Liver (tissue), 9 donors: Measurements from ENCODE around the gene TRIM65. TPM values are rescaled to one million over a fixed set of nuclear protein-coding genes. Genes with fewer than 3 reads are reported as not detected.

ENCODE experiments used
- DNase-seq: peaks from one replicate; pipeline ENCODE4 v3.0.0-alpha.2; 2017; ENCODE audit warnings: low spot score
- H3K27ac ChIP-seq, 2 donors: one replicate each; pipeline ENCODE4 v1.7.0; 2013; ENCODE audit warnings: inconsistent platforms in 2 of 2, low read length in 2 of 2, control low read depth in 1 of 2, low read depth in 1 of 2, mild to moderate bottlenecking in 1 of 2
- H3K27me3 ChIP-seq, 4 donors: one replicate each; pipeline versions ENCODE4 v1.6.1 to v1.7.0; 2013; ENCODE audit warnings: low read length in 3 of 4, inconsistent platforms in 1 of 4, mild to moderate bottlenecking in 1 of 4, moderate library complexity in 1 of 4; ENCODE audit not compliant: control insufficient read depth in 4 of 4, insufficient read depth in 4 of 4
- H3K36me3 ChIP-seq, 4 donors: one replicate each; pipeline versions ENCODE4 v1.6.1 to v1.7.0; 2013; ENCODE audit warnings: low read length in 3 of 4, mild to moderate bottlenecking in 3 of 4, low read depth in 1 of 4, moderate library complexity in 1 of 4; ENCODE audit not compliant: control insufficient read depth in 4 of 4, insufficient read depth in 3 of 4
- H3K4me1 ChIP-seq, 4 donors: one replicate each; pipeline versions ENCODE4 v1.6.1 to v1.7.0; 2013; ENCODE audit warnings: low read length in 3 of 4, mild to moderate bottlenecking in 3 of 4, moderate library complexity in 1 of 4; ENCODE audit not compliant: control insufficient read depth in 4 of 4, insufficient read depth in 4 of 4
- H3K4me3 ChIP-seq, 3 donors: one replicate each; pipeline versions ENCODE4 v1.6.1 to v1.7.0; 2013; ENCODE audit warnings: low read length in 3 of 3, control low read depth in 1 of 3, low read depth in 1 of 3, mild to moderate bottlenecking in 1 of 3
- H3K9ac ChIP-seq, 2 donors: one replicate each; pipeline ENCODE4 v1.7.0; 2013; ENCODE audit warnings: low read length in 2 of 2, mild to moderate bottlenecking in 2 of 2, moderate library complexity in 2 of 2, control low read depth in 1 of 2, low read depth in 1 of 2
- H3K9me3 ChIP-seq, 4 donors: one replicate each; pipeline versions ENCODE4 v1.6.1 to v1.7.0; 2013; ENCODE audit warnings: low read length in 3 of 4; ENCODE audit not compliant: control insufficient read depth in 4 of 4
- EGR1 ChIP-seq, 2 donors: IDR thresholded peaks; 2 replicates each; pipeline ENCODE4 v1.6.1; 2016 to 2018; ENCODE audit warnings: antibody characterized with exemption in 2 of 2, low read depth in 2 of 2
- FOXA1 ChIP-seq: IDR thresholded peaks from 2 replicates; pipeline ENCODE4 v1.6.1; 2016; ENCODE audit warnings: antibody characterized with exemption
- FOXA2 ChIP-seq: IDR thresholded peaks from 2 replicates; pipeline ENCODE4 v1.6.1; 2016; ENCODE audit warnings: antibody characterized with exemption
- GABPA ChIP-seq, 2 donors: IDR thresholded peaks in 1 of 2; conservative IDR thresholded peaks in 1 of 2; 2 replicates each; pipeline ENCODE4 v1.6.1; 2016; ENCODE audit warnings: antibody characterized with exemption in 2 of 2, mild to moderate bottlenecking in 1 of 2, moderate library complexity in 1 of 2
- HNF4A ChIP-seq, 2 donors: conservative IDR thresholded peaks; 2 replicates each; pipeline ENCODE4 v1.6.1; 2016; ENCODE audit warnings: antibody characterized with exemption in 2 of 2, mild to moderate bottlenecking in 2 of 2
- HNF4G ChIP-seq: IDR thresholded peaks from 2 replicates; pipeline ENCODE4 v1.6.1; 2016; ENCODE audit warnings: antibody characterized with exemption
- JUND ChIP-seq, 2 donors: IDR thresholded peaks; 2 replicates each; pipeline ENCODE4 v1.6.1; 2016; ENCODE audit warnings: antibody characterized with exemption in 2 of 2
- NR2F2 ChIP-seq: IDR thresholded peaks from 2 replicates; pipeline ENCODE4 v1.6.1; 2016; ENCODE audit warnings: antibody characterized with exemption
- RAD21 ChIP-seq, 2 donors: IDR thresholded peaks; 2 replicates each; pipeline ENCODE4 v1.6.1; 2016; ENCODE audit warnings: antibody characterized with exemption in 2 of 2, mild to moderate bottlenecking in 2 of 2
- RXRA ChIP-seq, 2 donors: IDR thresholded peaks; 2 replicates each; pipeline ENCODE4 v1.6.1; 2017 to 2018; ENCODE audit warnings: antibody characterized with exemption in 2 of 2, mild to moderate bottlenecking in 1 of 2
- SP1 ChIP-seq: IDR thresholded peaks from 2 replicates; pipeline ENCODE4 v1.6.1; 2018; ENCODE audit warnings: antibody characterized with exemption, mild to moderate bottlenecking
- TAF1 ChIP-seq: conservative IDR thresholded peaks from 2 replicates; pipeline ENCODE4 v1.6.1; 2016; ENCODE audit warnings: antibody characterized with exemption, mild to moderate bottlenecking
- YY1 ChIP-seq: IDR thresholded peaks from 2 replicates; pipeline ENCODE4 v1.6.1; 2016; ENCODE audit warnings: antibody characterized with exemption, mild to moderate bottlenecking
- WGBS: extraction: QIAGEN DNeasy Blood & Tissue Kit; methylation state at CpG from one replicate; pipeline ENCODE4 v1.1.7; 2013; 5-methylcytosine and 5-hydroxymethylcytosine counted together
- polyA plus RNA-seq, 2 donors: library from polyadenylated mRNA; stranded (reverse) in 1 of 2; unstranded in 1 of 2; fragments of 200-250 nt in 1 of 2; fragments of >200 nt in 1 of 2; fragmentation: Nextera tagmentation in 1 of 2; extraction: Ambion mirVana in 1 of 2; gene quantifications; one replicate each; pipeline versions ENCODE4 v1.2.1 to v1.2.3, GENCODE V29; 2013 to 2015
- total RNA-seq, 2 donors: library from RNA; depleted of rRNA; stranded (reverse); fragments of >200 nt; gene quantifications; one replicate each; pipeline ENCODE4 v1.2.3, GENCODE V29; 2014
- TF ChIP-seq, protein P1 (sequence below): IDR thresholded peaks from 2 replicates; pipeline ENCODE4 v1.6.1; 2016; ENCODE audit warnings: antibody characterized with exemption
- TF ChIP-seq, protein P2 (sequence below): IDR thresholded peaks from 2 replicates; pipeline ENCODE4 v1.6.1; 2016; ENCODE audit warnings: antibody characterized with exemption, mild to moderate bottlenecking
- TF ChIP-seq, protein P3 (sequence below): IDR thresholded peaks from 2 replicates; pipeline ENCODE4 v1.6.1; 2016; ENCODE audit warnings: antibody characterized with exemption
- TF ChIP-seq, protein P4 (sequence below): fragments of 150-350 bp; IDR thresholded peaks from 2 replicates; pipeline ENCODE4 v1.5.1; 2017; ENCODE audit warnings: improper control_type of control experiment, low read depth, low read length; ENCODE audit not compliant: missing input control
- donor health status: healthy.
- donor health status: healthy.
- donor health status: healthy.
- donor health status: healthy.
- donor health status: healthy.

Gene TRIM65
- total and polyA plus RNA-seq, 4 donors, result 1.5 to 8.6 (median 6.5) TPM

DNA sequence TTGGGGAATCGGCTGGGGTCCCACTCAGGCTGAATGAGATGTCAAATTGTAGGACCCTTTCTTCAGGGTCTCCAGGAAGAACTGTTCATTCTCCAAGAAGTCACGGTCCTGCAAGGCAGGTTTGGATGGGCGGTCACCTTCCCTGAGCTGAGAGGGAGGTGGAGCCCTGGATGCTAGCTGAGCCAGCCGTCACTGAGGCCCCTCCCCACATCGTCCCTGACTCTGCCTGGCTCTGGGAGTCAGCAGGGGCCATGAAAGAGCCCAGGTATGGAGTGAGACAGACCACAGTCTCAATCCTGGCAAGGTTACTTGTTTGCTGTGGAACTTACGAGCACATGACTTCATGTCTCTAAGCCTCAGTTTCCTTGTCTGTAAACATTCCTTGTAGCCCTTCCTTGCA is 13.9 kb upstream of the TRIM65 start:
- no peak for TF ChIP-seq RAD21 (IDR thresholded peaks at IDR 0.05)
- no peak for TF ChIP-seq RXRA (IDR thresholded peaks at IDR 0.05)
- TF ChIP-seq, protein P1, sequence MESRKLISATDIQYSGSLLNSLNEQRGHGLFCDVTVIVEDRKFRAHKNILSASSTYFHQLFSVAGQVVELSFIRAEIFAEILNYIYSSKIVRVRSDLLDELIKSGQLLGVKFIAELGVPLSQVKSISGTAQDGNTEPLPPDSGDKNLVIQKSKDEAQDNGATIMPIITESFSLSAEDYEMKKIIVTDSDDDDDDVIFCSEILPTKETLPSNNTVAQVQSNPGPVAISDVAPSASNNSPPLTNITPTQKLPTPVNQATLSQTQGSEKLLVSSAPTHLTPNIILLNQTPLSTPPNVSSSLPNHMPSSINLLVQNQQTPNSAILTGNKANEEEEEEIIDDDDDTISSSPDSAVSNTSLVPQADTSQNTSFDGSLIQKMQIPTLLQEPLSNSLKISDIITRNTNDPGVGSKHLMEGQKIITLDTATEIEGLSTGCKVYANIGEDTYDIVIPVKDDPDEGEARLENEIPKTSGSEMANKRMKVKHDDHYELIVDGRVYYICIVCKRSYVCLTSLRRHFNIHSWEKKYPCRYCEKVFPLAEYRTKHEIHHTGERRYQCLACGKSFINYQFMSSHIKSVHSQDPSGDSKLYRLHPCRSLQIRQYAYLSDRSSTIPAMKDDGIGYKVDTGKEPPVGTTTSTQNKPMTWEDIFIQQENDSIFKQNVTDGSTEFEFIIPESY, result no peak
- TF ChIP-seq SP1, result no peak
- TF ChIP-seq TAF1, result no peak
- TF ChIP-seq EGR1 (IDR thresholded peaks at IDR 0.05; ENCODE audit: low read depth in 2 of 2), result no peak
- TF ChIP-seq JUND (IDR thresholded peaks at IDR 0.05), result no peak
- H3K9me3 ChIP-seq, result no peaks in the 10 kb centered on the region
- H3K9ac ChIP-seq, result no peak overlapping the region
- no peaks in the 10 kb centered on the region for H3K36me3 ChIP-seq
- H3K27ac ChIP-seq, result no peak overlapping the region
- H3K27me3 ChIP-seq, result no peaks in the 10 kb centered on the region
- no peak for DNase-seq
- WGBS, result 88% methylated on average over 6 of the region's 6 CpGs
- H3K4me3 ChIP-seq, result no peak overlapping the region
- no peaks in the 10 kb centered on the region for H3K4me1 ChIP-seq

DNA sequence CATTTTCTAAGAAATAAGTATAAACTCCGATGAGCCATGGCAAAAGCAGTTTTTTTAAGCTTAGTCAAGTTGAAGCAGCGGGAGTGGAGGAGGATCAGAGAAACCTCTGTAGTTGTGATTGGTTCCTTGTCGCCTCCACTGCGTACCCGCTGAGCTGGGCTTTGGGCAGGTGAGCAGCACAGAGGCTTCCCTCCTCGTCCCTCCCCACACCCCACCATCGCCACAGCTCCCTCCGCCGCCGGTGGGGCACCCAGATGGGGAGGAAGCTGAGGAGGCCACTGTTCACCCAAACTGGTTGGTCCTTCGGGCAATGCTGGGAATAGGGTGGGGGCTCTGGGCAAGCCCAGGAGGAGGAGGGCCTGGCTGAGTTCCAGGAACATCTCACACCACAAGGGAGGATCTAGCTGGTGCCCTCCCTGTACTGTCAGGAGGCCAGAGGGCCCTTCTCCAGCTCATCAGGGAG is 13.1 kb upstream of the TRIM65 start:
- H3K27ac ChIP-seq, result no peak overlapping the region

More for the DNA sequence above, 13.1 kb upstream of the TRIM65 start:
- TF ChIP-seq HNF4A (conservative IDR thresholded peaks at IDR 0.05) (no peak), HNF4G (no peak), TAF1 (no peak), JUND (IDR thresholded peaks at IDR 0.05) (no peak), SP1 (no peak), NR2F2 (no peak), FOXA2 (no peak), RXRA (IDR thresholded peaks at IDR 0.05) (no peak), FOXA1 (no peak), EGR1 (IDR thresholded peaks at IDR 0.05; ENCODE audit: low read depth in 2 of 2) (no peak), RAD21 (IDR thresholded peaks at IDR 0.05) (no peak), YY1 (no peak), GABPA (IDR thresholded peaks at IDR 0.05 in 1 of 2, conservative IDR thresholded peaks at IDR 0.05 in 1 of 2) (no peak)
- TF ChIP-seq, protein P2, sequence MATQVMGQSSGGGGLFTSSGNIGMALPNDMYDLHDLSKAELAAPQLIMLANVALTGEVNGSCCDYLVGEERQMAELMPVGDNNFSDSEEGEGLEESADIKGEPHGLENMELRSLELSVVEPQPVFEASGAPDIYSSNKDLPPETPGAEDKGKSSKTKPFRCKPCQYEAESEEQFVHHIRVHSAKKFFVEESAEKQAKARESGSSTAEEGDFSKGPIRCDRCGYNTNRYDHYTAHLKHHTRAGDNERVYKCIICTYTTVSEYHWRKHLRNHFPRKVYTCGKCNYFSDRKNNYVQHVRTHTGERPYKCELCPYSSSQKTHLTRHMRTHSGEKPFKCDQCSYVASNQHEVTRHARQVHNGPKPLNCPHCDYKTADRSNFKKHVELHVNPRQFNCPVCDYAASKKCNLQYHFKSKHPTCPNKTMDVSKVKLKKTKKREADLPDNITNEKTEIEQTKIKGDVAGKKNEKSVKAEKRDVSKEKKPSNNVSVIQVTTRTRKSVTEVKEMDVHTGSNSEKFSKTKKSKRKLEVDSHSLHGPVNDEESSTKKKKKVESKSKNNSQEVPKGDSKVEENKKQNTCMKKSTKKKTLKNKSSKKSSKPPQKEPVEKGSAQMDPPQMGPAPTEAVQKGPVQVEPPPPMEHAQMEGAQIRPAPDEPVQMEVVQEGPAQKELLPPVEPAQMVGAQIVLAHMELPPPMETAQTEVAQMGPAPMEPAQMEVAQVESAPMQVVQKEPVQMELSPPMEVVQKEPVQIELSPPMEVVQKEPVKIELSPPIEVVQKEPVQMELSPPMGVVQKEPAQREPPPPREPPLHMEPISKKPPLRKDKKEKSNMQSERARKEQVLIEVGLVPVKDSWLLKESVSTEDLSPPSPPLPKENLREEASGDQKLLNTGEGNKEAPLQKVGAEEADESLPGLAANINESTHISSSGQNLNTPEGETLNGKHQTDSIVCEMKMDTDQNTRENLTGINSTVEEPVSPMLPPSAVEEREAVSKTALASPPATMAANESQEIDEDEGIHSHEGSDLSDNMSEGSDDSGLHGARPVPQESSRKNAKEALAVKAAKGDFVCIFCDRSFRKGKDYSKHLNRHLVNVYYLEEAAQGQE, result no peak
- TF ChIP-seq, protein P3, sequence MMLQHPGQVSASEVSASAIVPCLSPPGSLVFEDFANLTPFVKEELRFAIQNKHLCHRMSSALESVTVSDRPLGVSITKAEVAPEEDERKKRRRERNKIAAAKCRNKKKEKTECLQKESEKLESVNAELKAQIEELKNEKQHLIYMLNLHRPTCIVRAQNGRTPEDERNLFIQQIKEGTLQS, result no peak
- TF ChIP-seq, protein P1, result no peak
- TF ChIP-seq, protein P4, sequence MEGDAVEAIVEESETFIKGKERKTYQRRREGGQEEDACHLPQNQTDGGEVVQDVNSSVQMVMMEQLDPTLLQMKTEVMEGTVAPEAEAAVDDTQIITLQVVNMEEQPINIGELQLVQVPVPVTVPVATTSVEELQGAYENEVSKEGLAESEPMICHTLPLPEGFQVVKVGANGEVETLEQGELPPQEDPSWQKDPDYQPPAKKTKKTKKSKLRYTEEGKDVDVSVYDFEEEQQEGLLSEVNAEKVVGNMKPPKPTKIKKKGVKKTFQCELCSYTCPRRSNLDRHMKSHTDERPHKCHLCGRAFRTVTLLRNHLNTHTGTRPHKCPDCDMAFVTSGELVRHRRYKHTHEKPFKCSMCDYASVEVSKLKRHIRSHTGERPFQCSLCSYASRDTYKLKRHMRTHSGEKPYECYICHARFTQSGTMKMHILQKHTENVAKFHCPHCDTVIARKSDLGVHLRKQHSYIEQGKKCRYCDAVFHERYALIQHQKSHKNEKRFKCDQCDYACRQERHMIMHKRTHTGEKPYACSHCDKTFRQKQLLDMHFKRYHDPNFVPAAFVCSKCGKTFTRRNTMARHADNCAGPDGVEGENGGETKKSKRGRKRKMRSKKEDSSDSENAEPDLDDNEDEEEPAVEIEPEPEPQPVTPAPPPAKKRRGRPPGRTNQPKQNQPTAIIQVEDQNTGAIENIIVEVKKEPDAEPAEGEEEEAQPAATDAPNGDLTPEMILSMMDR, result no peak
- no peak overlapping the region for H3K4me3 ChIP-seq
- no peaks in the 10 kb centered on the region for H3K4me1 ChIP-seq
- no peak for DNase-seq
- no peak overlapping the region for H3K9ac ChIP-seq
- H3K27me3 ChIP-seq, result no peaks in the 10 kb centered on the region
- H3K9me3 ChIP-seq, result no peaks in the 10 kb centered on the region
- no peaks in the 10 kb centered on the region for H3K36me3 ChIP-seq
- 79% methylated on average over 11 of the region's 11 CpGs for WGBS
